Karpas-422 (cell line): ENCODE results near the gene CPS1. TPM values are rescaled to one million over a fixed set of nuclear protein-coding genes. Genes with fewer than 3 reads are reported as not detected.

Experiments
- DNase-seq: peaks from one replicate; pipeline ENCODE4 v3.0.0-alpha.2; 2015
- H2AFZ ChIP-seq: fragments of 200-600 bp; sonication (generic); 2 replicates; pipeline ENCODE4 v1.6.1; 2014; ENCODE audit warnings: antibody characterized with exemption, low read length, mixed read lengths
- H3K27ac ChIP-seq: fragments of 200-600 bp; sonication (generic); 2 replicates; pipeline ENCODE4 v1.5.1; 2014; ENCODE audit warnings: mild to moderate bottlenecking, low read length, moderate library complexity
- H3K27me3 ChIP-seq: fragments of 200-600 bp; sonication (generic); 2 replicates; pipeline ENCODE4 v1.6.1; 2014; ENCODE audit warnings: low read length, mixed read lengths
- H3K36me3 ChIP-seq: fragments of 200-600 bp; sonication (generic); 2 replicates; pipeline ENCODE4 v1.6.1; 2014; ENCODE audit warnings: low read length, mixed read lengths; ENCODE audit not compliant: insufficient read depth
- H3K4me1 ChIP-seq: fragments of 200-600 bp; sonication (generic); 2 replicates; pipeline ENCODE4 v1.6.1; 2014; ENCODE audit warnings: mild to moderate bottlenecking, low read length, mixed read lengths
- H3K4me2 ChIP-seq: fragments of 200-600 bp; sonication (generic); 2 replicates; pipeline ENCODE4 v1.6.1; 2014; ENCODE audit warnings: low read length, low read depth, mild to moderate bottlenecking; ENCODE audit not compliant: poor library complexity, severe bottlenecking
- H3K4me3 ChIP-seq: fragments of 200-600 bp; sonication (generic); 2 replicates; pipeline ENCODE4 v1.5.1; 2014; ENCODE audit warnings: mild to moderate bottlenecking, antibody characterized with exemption, low read length, mixed read lengths
- H3K79me2 ChIP-seq: fragments of 200-600 bp; sonication (generic); 2 replicates; pipeline ENCODE4 v1.6.1; 2014; ENCODE audit warnings: mild to moderate bottlenecking, low read length, mixed read lengths
- H3K9ac ChIP-seq: fragments of 200-600 bp; sonication (generic); 2 replicates; pipeline ENCODE4 v1.6.0; 2014; ENCODE audit warnings: low read length
- H3K9me2 ChIP-seq: fragments of 200-600 bp; sonication (generic), shearing (Covaris generic); replicated peaks from 2 replicates; pipeline ENCODE4 v1.6.0; 2014; ENCODE audit warnings: mild to moderate bottlenecking, low read length, moderate library complexity; ENCODE audit not compliant: insufficient read depth
- H3K9me3 ChIP-seq: fragments of 300-700, 200-600 bp; sonication (generic); 2 replicates; pipeline ENCODE4 v1.6.1; 2014; ENCODE audit warnings: low read length, mixed read lengths
- H4K20me1 ChIP-seq: fragments of 200-600 bp; sonication (generic); 2 replicates; pipeline ENCODE4 v1.6.1; 2014; ENCODE audit warnings: mild to moderate bottlenecking, antibody characterized with exemption, low read length, low read depth; ENCODE audit not compliant: insufficient read depth
- total RNA-seq: library from RNA; depleted of rRNA; stranded (reverse); fragments of >200 nt; shearing (Covaris generic); gene quantifications from 2 replicates; pipeline ENCODE4 v1.2.3, GENCODE V29; 2014; ENCODE audit warnings: low replicate concordance

Gene CPS1
- total RNA-seq, 1 experiment from 2014 or later, result 5.0 TPM

DNA sequence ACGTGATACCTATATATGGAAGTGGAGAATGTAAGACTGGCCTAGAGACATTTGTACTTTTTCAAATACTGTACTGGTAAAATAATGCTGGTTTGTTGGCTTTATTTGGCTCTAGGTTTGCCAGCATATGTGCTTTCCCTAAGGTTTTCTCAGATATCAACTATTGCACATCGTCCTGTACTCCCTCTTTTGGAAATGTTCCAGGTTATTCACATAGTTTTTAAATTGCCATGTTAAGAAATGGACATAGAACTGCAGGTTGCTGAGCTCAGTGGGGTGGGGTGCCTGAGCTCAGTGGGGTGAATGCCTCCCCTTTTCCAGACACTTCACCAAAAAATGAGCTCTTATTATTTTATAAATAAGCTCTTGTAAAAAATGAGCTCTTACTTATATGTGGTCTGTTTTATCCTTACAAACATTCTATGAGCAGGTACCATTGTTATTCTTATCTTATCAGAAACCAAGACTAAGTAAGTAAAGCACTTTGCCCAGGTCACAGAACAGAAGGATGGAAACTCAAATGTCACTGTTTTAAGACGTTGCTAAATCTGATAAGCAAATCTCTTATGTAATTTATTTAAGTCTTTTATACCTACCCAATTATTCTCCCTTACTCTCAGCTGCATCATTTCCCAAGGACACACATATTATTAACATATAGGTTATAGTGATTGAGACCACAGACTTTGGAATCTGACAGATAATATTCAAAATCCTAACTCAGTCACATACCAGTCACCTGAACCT lies 99.0 kb downstream of the CPS1 start:
- Histone ChIP-seq H3K9me2 (no peaks in the 10 kb centered on the region), H3K4me2 (no peak overlapping the region), H3K36me3 (no peaks in the 10 kb centered on the region), H3K27ac (no peak overlapping the region), H3K27me3 (no peaks in the 10 kb centered on the region), H3K4me3 (no peak overlapping the region), H3K4me1 (no peaks in the 10 kb centered on the region), H2AFZ (no peak overlapping the region), H3K9me3 (no peaks in the 10 kb centered on the region), H3K79me2 (no peaks in the 10 kb centered on the region), H4K20me1 (no peaks in the 10 kb centered on the region), H3K9ac (no peak overlapping the region)
- DNase-seq, result no peak

DNA sequence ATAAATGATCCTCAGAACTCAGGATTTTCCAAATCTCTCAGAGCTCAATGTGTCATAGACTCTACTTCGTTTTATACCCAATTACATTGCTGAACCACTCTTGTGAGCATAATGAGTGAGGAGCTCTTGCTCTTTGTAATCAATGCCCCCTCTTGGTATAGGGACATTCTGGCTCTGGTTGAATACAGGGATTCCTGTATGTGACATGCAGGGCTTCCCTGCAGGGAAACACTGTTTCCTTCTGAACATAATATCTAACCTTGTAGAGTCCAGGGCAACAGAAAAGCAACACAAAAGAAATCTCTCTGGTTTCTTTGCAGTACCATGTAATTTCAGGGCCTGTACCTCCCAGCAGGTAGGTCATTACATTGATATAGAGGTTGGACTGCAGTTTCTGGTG lies 101.5 kb downstream of the CPS1 start:
- H3K9me3 ChIP-seq, result no peaks in the 10 kb centered on the region
- DNase-seq, result no peak
- H3K36me3 ChIP-seq, result no peaks in the 10 kb centered on the region
- H3K27me3 ChIP-seq, result no peaks in the 10 kb centered on the region
- H3K4me1 ChIP-seq, result no peaks in the 10 kb centered on the region
- H3K4me2 ChIP-seq, result no peak overlapping the region
- H2AFZ ChIP-seq, result no peak overlapping the region
- no peak overlapping the region for H3K4me3 ChIP-seq
- H3K9me2 ChIP-seq, result no peaks in the 10 kb centered on the region
- H3K27ac ChIP-seq, result no peak overlapping the region
- H4K20me1 ChIP-seq, result no peaks in the 10 kb centered on the region
- H3K9ac ChIP-seq, result no peak overlapping the region
- no peaks in the 10 kb centered on the region for H3K79me2 ChIP-seq

DNA sequence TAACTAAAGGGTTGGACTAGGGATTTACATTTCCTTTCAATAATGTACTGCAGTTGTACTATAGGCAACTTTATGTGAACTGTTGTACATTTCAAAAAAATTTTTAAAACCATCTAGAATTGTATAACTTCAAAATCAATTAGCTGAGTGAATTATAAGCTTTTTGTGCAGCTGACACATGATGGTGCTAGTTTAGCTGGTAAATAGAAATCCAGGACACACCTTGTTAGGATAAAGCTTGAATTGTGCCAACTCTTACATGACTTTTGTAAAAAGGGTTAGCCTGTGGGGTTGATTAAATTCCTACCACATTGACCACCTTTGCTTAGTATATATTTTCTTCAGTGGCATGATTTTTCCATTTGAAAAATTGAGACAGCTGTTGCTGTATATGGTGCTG lies 104.4 kb downstream of the CPS1 start:
- Histone ChIP-seq H3K79me2 (no peaks in the 10 kb centered on the region), H3K36me3 (no peaks in the 10 kb centered on the region), H3K4me2 (no peak overlapping the region), H3K9me3 (no peaks in the 10 kb centered on the region), H4K20me1 (no peaks in the 10 kb centered on the region), H2AFZ (no peak overlapping the region), H3K27me3 (no peaks in the 10 kb centered on the region), H3K4me1 (no peaks in the 10 kb centered on the region), H3K9ac (no peak overlapping the region), H3K9me2 (no peaks in the 10 kb centered on the region), H3K4me3 (no peak overlapping the region), H3K27ac (no peak overlapping the region)
- no peak for DNase-seq

DNA sequence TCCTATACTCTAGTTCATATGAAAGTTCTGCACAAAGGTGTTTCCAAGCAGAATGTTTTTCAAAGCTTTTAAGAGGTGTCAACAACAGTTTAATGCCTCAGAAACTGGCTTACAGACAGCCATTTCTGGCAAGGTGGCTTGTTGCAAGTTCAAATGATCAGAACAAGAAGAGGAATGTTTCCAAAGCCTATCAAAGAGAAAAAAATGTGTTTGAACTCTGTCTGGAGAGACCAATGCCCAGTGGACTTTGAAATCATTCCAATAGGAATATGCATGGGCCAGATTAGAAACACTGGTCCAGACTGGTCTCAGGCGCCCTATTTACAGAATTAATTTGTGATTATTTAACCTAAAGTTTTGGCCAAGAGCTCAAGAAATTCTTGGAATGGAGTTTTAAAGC lies 106.2 kb downstream of the CPS1 start:
- Histone ChIP-seq H3K4me2 (no peak overlapping the region), H3K4me3 (no peak overlapping the region), H3K27me3 (no peaks in the 10 kb centered on the region), H3K9me2 (no peaks in the 10 kb centered on the region), H3K36me3 (no peaks in the 10 kb centered on the region), H3K9me3 (no peaks in the 10 kb centered on the region), H3K79me2 (no peaks in the 10 kb centered on the region), H3K4me1 (no peaks in the 10 kb centered on the region), H4K20me1 (no peaks in the 10 kb centered on the region), H2AFZ (no peak overlapping the region), H3K9ac (no peak overlapping the region), H3K27ac (no peak overlapping the region)
- no peak for DNase-seq

DNA sequence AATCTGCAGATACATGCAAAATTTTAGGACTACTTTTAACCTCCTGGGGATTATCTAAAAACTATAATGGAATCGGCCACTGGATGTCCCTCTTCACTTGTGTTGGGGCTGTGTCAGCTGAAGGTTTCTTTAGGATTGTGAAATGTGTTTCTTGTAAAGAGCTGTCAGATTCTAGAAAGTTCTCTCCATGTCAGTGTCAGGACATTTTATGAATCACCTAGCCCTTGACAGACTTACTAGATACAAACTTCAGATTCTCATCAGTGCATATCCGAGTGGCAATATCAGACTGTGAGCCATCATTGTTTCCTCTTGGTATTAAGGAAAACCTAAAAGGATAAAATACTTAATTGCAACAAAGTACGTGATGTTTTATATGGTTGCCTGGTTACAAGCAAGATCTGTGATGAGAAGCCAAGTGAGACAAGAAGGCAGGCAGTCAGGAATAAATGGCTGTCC lies 107.3 kb downstream of the CPS1 start:
- H3K9ac ChIP-seq, result no peak overlapping the region
- no peak overlapping the region for H3K4me2 ChIP-seq
- no peaks in the 10 kb centered on the region for H3K36me3 ChIP-seq
- no peaks in the 10 kb centered on the region for H3K4me1 ChIP-seq
- no peaks in the 10 kb centered on the region for H3K9me2 ChIP-seq
- peak; percentile 46 for DNase-seq
- no peaks in the 10 kb centered on the region for H3K9me3 ChIP-seq
- H3K27ac ChIP-seq, result no peak overlapping the region
- H3K4me3 ChIP-seq, result no peak overlapping the region
- no peaks in the 10 kb centered on the region for H3K79me2 ChIP-seq
- H3K27me3 ChIP-seq, result no peaks in the 10 kb centered on the region
- H2AFZ ChIP-seq, result no peak overlapping the region
- no peaks in the 10 kb centered on the region for H4K20me1 ChIP-seq

DNA sequence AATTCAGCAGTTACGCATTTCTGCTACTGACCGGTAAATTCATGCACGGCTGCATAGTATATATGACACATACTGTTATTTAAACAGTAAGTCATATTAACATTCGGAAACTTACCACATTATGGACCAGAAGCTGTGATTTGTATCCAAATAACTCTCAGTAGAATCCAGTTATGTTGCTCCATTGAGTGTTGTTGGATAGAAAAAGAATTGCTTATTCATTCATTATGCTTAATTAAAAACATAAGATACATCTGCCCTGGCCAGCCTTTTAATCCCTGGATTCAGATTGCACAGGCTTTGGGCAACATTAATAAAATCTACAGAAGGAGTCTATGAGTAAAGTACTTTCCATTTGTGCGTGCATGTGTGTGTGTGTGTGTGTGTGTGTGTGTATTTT lies 111.3 kb downstream of the CPS1 start:
- Histone ChIP-seq H3K4me3 (no peak overlapping the region), H3K79me2 (no peaks in the 10 kb centered on the region), H2AFZ (no peak overlapping the region), H3K36me3 (no peaks in the 10 kb centered on the region), H3K4me1 (no peaks in the 10 kb centered on the region), H3K9me2 (no peaks in the 10 kb centered on the region), H3K9me3 (no peaks in the 10 kb centered on the region), H3K27ac (no peak overlapping the region), H3K27me3 (no peaks in the 10 kb centered on the region), H3K4me2 (no peak overlapping the region), H4K20me1 (no peaks in the 10 kb centered on the region), H3K9ac (no peak overlapping the region)
- no peak for DNase-seq

DNA sequence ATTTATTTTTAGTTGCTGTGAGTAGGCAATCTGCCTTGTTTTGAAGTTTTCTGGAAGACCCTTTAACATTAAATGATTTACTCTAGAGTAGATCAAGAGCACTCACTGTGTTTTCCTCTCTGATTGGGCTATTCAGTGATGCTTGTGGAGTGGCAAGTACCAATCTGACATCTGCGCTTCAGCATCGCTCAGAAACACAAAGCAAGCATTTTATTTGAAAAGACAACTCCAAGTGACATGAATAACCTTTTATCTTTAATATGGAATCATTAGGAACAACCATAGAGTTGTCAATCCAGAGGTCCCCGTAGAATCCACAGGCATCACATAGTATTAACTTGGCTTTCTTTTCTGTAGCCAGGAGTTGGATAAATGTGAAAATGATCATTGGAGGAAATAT lies 114.7 kb downstream of the CPS1 start:
- no peak overlapping the region for H3K9ac ChIP-seq
- H3K4me2 ChIP-seq, result no peak overlapping the region
- no peaks in the 10 kb centered on the region for H3K36me3 ChIP-seq
- no peak for DNase-seq
- no peaks in the 10 kb centered on the region for H3K4me1 ChIP-seq
- H3K79me2 ChIP-seq, result no peaks in the 10 kb centered on the region
- H3K9me2 ChIP-seq, result no peaks in the 10 kb centered on the region
- H4K20me1 ChIP-seq, result no peaks in the 10 kb centered on the region
- no peaks in the 10 kb centered on the region for H3K27me3 ChIP-seq
- H3K9me3 ChIP-seq, result no peaks in the 10 kb centered on the region
- H2AFZ ChIP-seq, result no peak overlapping the region
- H3K27ac ChIP-seq, result no peak overlapping the region
- H3K4me3 ChIP-seq, result no peak overlapping the region

DNA sequence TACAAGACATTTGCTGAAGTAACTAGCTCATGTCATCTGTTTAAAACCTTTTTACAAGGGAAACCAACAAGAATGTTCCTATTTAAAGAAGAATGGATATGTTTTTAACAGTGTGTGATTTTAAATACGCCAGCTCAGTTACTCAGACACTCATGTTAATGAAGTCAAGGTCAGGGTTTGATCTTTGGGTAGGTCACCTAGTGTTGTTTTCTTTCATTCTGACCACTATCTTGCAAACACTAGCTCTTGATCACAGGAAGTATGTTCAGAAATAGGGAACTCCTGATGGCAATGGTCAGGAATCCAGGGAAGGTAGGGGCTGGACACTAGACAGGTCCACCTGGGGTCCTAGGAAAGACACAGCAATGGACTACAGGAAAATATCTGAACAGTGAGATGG lies 116.7 kb downstream of the CPS1 start:
- Histone ChIP-seq H3K36me3 (no peaks in the 10 kb centered on the region), H3K9me2 (no peaks in the 10 kb centered on the region), H3K9ac (no peak overlapping the region), H2AFZ (no peak overlapping the region), H3K9me3 (no peaks in the 10 kb centered on the region), H3K27me3 (no peaks in the 10 kb centered on the region), H3K79me2 (no peaks in the 10 kb centered on the region), H3K4me3 (no peak overlapping the region), H3K27ac (no peak overlapping the region), H3K4me1 (no peaks in the 10 kb centered on the region), H4K20me1 (no peaks in the 10 kb centered on the region), H3K4me2 (no peak overlapping the region)
- DNase-seq, result no peak
